Hypothalamus (tissue), 51 donors: ENCODE results near the gene VAC14.

ENCODE experiments used
- DNase-seq, 51 donors: peaks; one replicate each; lab custom pipeline; 2025; lab: John Stamatoyannopoulos, UW

The VAC14 gene

DNA sequence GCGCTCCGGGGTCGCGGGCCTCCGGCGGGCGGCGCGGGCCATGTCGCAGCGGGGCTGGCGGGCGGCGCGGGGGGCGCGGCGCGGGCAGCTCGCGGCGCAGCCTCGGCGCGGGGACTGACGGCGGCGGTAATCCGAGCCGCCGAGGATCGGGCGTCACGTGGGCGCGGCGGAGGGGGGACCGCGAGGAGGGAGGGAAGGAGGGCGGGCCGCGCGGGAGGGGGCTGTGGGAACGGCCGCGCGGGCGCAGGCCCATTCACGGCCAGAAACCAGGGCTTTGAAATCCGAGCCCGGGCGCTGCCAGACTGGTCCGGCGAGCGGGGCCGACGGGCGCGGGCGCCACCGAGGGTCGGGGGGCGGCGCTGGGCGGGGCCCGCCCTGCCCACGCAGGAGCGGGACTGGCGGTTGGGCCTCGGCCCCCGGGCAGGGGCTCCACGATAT, 115.0 kb downstream of the VAC14 start, which contains the start of gene MTSS2:
TSS of gene MTSS2 (minus strand) at position 116 of the 438 bp plus-strand sequence. CDS start 262 bp downstream, outside the sequence.
- DNase-seq: peak in 48 of 51 donors; percentile 15 to 91 (median 78)

DNA sequence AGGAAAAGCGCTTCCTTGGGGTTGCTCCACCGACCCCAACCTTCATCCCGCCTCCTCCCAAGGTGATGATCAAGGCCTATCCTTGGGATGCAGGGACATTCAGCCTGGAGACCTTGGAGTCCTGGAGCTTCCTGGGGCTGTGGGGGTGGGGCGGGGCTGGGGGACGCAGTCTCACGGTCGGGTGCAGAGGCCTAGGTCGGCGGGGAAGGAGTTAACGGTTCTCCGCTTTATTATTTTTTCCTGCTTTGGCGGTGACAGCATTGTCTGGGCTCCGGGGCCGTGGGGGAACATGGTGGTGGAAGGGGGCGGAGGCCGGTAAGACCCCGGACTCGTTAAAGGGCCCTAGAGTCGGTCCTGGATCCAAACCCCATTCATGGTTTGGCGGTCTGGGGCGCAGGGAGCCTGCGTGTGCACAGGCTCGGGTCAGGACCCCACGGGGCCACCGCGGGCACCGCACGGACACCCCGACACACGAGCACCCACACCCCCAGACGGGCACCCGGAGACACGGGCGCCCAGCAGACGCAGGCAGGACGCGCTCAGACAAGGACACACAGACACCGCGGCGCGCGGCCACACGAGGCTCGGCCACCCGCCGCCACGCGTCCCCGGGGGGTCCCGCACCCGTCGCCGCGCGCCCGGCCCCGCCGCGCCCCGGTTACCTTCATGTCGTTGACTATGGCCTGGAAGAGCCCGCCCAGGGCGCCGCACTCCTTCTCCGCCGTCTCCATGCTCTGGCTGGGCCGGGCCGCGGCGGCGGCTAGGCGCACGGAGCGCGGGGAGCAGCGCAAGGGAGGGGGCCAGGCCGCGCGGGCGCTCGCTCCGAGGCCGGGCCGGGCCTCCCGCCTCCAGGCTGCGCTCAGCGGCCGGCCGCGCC, 115.7 kb downstream of the VAC14 start:
- peak in 2 of 51 donors; percentile 37 to 46 for DNase-seq

DNA sequence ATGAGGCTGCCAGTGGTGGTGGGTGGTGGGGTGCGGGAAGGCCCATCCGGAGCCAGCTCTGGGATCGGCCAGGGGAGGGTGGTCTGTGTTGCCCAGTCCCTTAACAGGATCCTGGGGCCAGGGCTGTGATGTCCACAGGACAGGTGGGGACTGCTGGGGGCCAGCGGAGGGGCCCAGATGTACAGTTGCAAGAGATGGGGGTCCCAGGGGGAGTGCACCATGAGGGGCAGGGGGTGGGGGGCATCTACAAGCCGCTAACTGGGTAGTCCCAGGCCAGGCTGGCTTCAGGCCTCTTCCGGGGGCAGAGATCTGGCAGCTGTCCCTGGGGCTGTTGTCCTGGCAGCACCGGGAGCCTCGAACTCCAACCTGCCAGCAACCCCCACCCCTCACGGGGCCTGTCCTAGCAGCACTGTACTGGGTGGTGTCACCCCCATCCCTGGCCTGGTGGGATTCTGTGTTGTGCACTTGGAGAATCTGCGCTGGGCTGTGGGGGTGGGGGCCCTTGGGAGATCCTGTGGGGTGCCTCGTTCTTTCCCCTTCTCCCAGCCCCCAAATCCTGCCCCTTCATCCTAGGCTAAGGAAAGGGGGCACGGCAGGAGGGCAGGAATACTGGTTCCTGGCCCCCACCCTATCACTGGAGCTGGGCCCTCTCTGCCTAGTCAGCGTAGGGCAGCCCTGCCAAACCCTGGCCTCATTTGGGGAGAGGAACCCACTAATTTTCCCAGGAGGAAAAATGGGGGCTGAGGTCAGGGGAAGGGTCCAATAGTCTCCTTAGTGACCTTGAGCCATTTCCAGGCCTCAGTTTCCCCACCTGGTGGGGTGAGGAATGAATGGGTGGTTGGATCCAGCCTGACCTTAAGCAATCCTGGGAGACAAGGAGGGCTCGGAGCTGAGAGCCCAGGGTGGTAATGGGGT, 116.6 kb downstream of the VAC14 start:
- peak in 20 of 51 donors; percentile 19 to 70 (median 38) for DNase-seq

DNA sequence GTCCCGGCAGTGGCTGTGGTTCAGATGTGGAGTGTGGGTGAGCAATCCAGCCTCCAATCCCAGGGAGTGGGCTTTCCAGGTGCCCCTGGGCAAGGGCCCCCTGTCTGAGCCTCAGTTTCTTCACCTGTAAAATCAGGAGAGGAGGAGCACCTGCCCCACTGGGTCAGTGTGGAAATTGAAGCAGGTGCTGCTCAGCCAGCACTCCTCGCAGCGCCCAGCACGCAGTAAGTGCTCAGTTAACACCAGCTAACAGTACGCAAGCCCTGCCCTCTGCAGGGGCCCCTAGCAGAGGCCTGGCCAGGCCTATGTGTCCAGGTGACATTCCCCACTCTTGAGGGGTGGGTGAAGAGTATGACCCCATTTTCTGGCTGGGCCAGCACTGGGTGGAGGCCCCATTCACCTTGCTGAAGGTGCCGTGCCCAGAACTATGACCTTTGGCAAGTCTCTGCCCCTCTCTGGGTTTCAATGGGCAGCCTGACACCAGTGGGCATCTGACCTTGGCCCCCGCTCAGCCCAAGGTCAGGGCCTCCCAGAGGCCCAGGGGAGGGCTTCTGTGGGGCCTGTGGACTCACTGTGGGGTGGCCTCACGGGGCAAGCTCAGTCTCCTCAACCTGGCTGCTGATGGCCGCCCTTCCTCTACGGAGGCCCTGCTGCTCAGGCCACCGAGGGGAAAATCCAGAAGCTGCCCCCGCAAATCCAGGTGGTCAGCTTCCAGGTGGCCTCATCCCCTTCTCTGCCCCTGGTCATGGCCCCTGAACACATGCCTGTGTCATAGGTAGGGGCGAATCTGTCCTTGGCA, 117.6 kb downstream of the VAC14 start:
- no peak for DNase-seq

DNA sequence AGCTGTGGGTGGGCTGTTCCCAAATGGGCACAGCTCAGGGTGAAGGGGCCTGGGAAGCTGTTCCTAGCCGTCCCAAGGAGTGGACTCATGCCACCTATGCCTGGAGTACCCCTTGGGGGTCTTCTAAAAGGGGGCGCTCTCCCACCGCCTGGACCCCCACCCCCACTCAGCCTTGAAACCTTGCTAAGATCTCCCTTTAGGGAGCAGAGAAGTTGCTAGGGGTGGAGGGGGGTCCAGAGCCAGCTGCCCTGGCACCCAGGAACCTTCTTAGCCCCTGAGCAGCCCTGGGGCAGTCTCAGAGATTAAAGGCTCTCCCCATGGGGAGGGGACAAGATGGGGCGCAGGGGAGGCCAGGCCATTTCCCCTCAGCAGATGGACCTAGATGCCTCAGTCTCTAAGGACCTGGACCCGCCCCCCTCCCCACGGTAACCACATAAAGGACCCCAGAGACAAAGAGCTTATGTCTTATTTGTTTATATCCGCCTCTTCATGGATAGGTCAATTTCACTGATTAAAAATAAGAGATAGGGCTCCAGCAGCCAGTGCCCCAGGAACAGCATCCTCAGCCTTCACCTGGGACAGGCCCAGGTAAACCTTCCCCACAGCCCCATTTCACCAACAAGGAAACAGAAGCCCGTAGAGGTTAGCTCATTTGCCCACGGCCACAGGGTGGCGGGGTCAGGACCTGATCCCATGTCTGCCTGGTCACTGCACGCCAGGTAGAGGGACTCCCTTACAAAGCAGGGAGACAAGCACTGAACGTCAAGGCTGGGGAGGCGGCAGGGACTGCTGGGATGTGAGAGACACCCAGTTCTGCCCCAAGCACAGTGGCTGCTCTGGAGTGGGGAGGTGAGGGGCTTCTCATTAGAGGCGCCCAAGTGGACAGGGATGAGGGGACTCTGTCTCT, 118.5 kb downstream of the VAC14 start:
- DNase-seq: no peak

DNA sequence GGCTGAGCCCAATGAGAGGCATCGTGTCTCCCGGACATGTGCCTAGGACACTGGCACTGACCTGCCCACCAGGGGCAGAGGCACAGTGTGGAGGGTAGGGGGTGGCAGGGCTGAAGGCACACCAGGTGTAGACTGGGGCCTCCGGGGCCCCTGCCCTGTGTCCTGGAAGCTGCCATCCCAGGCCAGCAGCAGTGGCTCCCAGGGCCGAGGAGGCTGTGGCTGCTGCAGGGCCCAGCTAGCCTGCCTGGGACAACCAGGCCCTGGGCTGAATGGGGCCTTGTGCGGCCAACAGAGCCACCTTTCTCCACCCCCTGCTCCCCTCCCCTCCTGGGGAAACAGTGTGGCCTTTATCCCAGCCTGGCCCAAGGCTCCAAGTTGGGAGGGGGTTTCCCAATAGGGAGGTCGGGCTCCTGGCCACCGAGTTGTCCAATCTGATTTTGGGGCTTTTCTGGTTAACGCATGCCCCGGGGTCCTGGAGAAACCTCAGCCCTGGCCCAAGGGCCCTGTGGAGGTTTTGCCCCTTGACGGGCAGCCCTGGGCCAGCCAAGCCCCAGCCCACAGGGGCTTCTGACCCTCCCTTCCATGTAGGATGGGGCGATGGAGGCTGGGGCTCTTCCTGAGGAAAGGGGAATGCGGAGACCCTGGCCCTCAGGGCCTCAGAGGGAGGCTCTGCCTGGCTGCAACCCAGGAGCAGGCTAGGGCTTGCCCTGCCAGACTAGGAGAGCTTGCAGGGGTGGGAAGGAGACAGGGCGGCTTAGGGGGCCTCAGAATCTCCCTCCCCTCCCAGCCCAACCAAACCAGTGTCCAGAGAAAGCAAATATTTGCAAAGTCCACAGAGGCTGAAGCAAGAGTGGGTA, 119.3 kb downstream of the VAC14 start:
- DNase-seq: peak in 46 of 51 donors; percentile 29 to 94 (median 80)

DNA sequence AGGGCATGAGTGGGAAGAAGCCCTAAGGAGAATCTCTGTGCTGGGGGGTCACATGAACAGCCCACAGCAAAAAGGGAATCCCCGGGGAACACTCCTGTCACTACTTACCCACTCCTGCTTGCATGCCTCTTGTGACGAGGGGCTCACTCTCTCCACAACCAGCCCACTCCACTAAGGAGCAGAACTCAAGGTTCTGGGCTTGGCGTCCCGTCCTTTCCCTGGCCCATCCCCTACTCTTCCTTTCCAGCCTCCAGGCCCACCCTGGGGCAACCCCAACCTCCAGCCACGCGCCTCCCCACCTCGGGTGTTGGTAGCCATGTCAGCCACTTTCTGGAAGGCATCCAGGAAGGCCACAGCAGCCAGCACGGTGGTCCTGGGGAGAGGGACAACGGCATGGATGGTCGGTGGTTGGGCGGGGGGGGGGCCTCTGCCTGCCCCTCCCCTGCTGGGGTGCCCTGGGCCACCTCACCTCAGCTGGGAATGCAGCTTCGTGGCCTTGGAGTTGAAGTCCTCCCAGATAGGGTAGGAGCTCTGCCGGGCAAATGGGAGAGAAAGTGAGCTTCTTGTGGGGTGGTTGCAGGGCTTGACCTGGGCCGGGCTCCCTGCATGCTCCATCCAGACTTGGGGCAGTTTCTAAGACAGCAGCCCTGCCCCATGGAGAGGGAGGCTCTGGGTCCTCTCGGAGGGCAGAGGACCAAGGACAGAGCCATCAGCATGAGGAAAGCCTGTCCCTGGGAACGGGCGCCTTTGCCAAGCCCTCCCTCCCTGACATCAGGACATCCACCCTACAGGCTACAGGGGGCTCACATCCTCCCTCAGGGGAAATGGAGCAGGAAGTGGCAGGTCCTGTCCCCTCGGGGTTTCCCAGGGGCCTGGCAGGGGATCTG, 120.2 kb downstream of the VAC14 start:
- DNase-seq: peak in 2 of 51 donors; percentile 57 to 75

DNA sequence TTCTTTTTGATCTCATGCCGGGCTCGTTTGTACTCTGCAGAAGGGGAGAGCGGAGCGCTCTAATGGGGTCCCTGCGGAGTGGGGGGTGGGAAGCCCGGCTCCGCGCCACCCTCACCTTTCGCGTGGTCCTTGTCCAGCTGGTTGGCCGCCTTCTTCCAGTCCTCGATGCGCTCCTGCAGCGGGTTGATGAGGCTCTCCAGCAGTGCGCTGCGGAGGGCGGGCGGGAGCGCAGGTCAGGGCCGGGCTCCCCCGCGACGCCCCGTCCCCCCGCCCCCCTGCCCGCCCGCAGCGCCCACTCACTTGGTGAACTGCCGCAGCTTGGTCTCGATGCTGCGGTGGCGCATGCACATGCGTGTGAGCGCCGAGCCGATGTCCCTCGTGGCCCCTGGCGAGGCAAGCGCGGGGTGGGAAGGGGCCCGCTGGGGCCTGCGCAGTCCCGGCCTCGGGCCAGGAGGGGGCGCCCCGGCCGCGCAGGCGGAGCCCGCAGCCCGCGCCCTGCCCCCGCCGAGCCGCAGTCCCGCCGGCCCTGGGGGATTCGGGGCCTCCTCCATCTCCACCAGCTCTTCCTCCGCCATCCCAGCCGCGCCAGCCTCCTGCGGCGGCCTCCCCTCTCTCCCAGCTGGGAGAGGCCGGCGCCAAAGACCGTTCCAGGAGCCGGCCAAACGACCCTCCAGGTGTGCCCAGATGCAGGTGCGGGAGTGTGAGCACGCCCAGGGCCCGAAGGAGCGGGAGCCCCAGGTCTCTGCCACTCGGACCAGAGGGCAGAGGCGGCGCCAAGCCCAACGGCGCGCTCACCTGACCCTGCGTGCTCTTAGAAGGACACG, 121.1 kb downstream of the VAC14 start:
- DNase-seq: peak in 4 of 51 donors; percentile 26 to 55 (median 40)

DNA sequence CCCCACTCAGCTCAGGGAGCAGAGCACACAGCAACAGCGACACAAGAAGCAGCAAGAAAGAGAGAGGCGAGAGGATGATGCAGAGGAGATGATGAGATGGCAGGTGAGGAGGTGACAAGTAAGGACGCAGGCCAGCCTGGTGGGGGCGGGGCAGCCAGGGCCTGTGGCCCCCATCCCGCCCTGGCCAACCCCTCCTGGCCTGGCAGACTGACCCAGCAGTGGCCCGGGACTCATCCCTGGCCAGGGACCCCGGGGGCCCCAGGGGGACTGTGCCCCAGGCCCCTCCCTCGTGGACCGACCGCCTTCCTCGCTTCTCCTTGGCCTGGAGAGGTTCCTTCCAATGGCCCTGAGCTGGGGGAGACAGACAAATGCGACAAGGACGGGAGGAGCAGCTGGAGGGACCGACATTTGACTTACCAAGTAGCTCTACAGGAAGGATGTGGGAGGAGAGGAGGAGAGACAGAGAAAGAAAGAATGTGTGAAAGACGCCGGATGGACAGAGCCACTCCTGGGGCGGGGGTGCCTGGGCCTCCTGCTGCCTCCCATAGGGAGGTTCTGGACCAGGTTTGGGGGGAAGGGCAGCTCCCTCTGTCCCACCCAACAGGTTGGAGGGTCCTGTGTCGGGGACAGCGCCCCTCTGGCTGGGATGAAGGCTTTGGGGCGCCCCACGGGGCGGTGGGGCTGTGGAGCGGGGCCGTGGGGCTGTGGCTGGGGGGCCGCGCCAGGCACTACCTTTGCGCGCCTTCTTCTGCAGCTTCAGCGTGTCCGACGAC, 121.9 kb downstream of the VAC14 start:
- DNase-seq: no peak

DNA sequence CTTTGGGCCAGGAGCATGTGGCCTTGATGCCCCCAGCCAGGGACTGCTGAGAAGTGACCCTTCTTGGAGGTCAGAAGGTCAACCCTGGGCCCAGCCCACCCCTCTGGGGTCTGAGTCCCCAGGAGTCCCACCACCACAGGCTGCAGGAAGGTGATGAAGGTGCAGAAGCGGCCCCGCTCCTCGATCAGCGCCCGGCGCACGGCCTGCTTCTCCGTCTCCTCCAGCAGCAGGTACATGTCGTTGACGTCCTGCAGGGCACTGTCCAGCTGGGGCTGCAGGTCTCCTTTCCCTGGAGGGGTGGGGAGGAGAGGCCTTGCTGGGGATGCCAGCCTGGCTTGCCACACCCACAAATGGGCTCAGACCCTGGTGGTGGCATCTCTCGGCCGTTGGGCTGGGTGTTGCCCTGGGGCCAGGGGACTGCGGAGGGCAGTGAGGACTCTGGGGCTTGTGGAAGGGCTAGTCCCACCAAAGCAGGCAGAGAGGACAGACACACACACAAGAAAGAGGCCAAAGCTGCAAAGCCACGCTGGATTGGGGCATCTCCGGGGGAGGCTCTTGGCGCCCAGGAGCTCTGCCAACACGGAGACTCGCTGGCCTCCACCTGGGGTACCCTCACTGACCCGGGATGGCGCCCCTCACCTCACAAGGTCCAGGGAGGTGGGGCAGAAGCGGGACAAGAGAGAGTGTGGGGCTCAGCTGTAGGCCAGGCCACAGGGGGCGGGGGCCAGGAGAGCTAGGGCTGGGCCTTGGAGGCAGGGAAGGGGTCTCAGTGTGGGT, 122.6 kb downstream of the VAC14 start:
- DNase-seq: no peak

DNA sequence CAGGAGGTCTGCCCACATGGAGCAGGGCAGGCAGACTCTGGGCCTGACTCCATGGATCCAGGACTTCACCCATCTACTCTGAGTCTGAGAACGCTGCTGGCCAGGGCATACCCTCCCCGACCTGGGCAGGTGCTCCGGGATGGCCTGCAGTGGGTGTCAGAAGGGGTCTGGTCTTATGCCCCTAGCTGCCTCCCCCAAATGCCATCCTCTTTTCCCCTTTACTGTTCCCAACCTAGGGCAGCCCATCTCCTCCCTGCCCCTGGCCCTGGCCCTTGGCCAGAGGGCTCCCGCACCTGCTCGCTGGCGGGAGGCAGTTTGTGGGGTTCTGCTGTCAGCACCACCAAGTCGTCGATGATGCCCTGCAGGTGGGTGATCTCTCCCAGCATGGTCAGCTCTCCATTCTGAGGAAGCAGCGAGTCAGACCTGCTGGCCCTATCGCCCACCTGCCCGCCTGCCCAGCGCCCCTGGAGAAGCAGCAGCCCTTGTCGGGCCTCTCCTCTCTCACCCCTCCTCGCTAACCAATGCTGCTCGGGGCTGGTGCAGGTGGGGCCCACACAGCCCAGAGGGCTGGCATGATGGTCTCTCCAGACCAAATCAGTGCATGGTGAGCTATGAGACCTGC, 123.3 kb downstream of the VAC14 start:
- no peak for DNase-seq

DNA sequence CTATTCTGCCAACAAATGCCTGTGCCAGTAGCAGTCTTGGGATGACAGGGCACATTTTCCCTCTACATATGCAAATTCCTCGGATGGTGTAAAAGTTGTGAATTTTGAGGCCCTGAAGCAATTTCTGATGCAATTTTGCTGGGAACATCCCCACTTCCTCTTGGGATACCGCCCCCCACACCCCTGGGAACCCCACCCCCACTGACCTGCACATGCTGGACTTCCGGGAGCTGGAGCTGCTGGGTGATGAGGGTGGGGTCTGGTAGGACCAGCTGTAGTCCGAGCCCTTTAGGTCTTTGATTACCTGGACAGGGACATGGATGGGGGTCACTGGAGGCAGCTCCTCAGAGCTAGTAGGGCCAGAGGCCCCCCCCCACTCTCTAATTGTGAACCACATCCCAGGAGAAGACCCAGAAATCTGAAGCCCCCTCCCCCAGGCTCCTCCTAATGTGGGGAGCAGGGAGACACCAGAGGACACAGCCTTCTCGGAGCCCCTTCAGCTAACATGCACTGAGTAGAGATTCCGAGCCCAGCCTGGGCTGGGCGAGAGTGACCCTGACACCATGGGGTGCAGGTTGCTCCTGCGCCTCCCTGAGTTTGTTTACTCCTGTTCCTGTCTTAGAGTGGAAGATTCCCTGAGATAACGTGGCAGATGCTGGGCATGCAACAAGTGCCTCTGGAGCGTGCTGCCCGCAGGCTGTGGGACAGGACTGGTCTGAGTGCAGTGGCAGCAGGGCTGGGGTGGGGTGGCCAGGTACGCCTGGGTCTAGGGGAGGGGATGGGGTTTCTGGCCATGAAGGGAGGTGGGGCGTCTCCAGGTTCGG, 124.1 kb downstream of the VAC14 start:
- DNase-seq: no peak

DNA sequence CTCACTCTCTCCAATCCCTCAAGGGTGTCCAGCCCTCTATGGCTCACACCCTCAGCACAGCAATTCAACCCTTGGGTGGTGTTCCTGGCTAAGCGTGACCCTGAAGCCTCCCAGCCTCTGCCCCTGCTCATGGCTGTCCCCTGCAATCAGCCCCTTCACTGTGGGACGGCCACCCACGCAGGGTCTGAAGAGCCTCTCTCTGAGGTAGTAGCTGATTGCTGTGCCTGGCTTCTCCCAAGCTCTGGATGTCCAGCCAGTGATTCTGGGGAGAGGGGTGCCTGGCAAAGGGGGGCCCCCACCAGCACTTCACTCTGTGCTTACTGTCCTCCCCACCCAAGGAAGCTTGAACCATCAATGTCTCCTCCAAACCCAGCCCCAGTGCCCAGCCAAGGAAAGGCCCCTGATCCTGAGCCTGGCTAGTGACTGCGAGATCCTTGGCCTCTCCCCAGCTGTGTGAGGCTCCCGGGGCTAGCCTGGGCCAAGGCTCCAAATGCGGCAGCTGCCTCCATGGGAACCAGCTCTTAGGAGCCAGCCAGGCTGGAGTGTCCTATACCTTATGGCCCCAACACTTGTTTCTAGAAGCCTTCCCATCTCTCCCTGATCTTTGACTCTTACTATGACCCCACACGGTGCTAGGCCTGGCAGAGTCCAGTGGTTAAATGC, 125.0 kb downstream of the VAC14 start:
- DNase-seq: peak in 4 of 51 donors; percentile 38 to 49 (median 42)
